Karpas-422 (cell line): ENCODE data around the gene PLEKHS1. TPM values are rescaled to one million over a fixed set of nuclear protein-coding genes. Genes with fewer than 3 reads are reported as not detected.
"Not testable (repeated sequence)": the region's sequence is repeated elsewhere in the genome, so short reads cannot be mapped to it uniquely, and the experiment has no call there.

ENCODE experiments used
- DNase-seq: peaks from one replicate; pipeline ENCODE4 v3.0.0-alpha.2; 2015
- H2AFZ ChIP-seq: fragments of 200-600 bp; sonication (generic); 2 replicates; pipeline ENCODE4 v1.6.1; 2014; ENCODE audit warnings: antibody characterized with exemption, low read length, mixed read lengths
- H3K27ac ChIP-seq: fragments of 200-600 bp; sonication (generic); 2 replicates; pipeline ENCODE4 v1.5.1; 2014; ENCODE audit warnings: mild to moderate bottlenecking, low read length, moderate library complexity
- H3K27me3 ChIP-seq: fragments of 200-600 bp; sonication (generic); 2 replicates; pipeline ENCODE4 v1.6.1; 2014; ENCODE audit warnings: low read length, mixed read lengths
- H3K36me3 ChIP-seq: fragments of 200-600 bp; sonication (generic); 2 replicates; pipeline ENCODE4 v1.6.1; 2014; ENCODE audit warnings: low read length, mixed read lengths; ENCODE audit not compliant: insufficient read depth
- H3K4me1 ChIP-seq: fragments of 200-600 bp; sonication (generic); 2 replicates; pipeline ENCODE4 v1.6.1; 2014; ENCODE audit warnings: mild to moderate bottlenecking, low read length, mixed read lengths
- H3K4me2 ChIP-seq: fragments of 200-600 bp; sonication (generic); 2 replicates; pipeline ENCODE4 v1.6.1; 2014; ENCODE audit warnings: low read length, low read depth, mild to moderate bottlenecking; ENCODE audit not compliant: poor library complexity, severe bottlenecking
- H3K4me3 ChIP-seq: fragments of 200-600 bp; sonication (generic); 2 replicates; pipeline ENCODE4 v1.5.1; 2014; ENCODE audit warnings: mild to moderate bottlenecking, antibody characterized with exemption, low read length, mixed read lengths
- H3K79me2 ChIP-seq: fragments of 200-600 bp; sonication (generic); 2 replicates; pipeline ENCODE4 v1.6.1; 2014; ENCODE audit warnings: mild to moderate bottlenecking, low read length, mixed read lengths
- H3K9ac ChIP-seq: fragments of 200-600 bp; sonication (generic); 2 replicates; pipeline ENCODE4 v1.6.0; 2014; ENCODE audit warnings: low read length
- H3K9me2 ChIP-seq: fragments of 200-600 bp; sonication (generic), shearing (Covaris generic); replicated peaks from 2 replicates; pipeline ENCODE4 v1.6.0; 2014; ENCODE audit warnings: mild to moderate bottlenecking, low read length, moderate library complexity; ENCODE audit not compliant: insufficient read depth
- H3K9me3 ChIP-seq: fragments of 300-700, 200-600 bp; sonication (generic); 2 replicates; pipeline ENCODE4 v1.6.1; 2014; ENCODE audit warnings: low read length, mixed read lengths
- H4K20me1 ChIP-seq: fragments of 200-600 bp; sonication (generic); 2 replicates; pipeline ENCODE4 v1.6.1; 2014; ENCODE audit warnings: mild to moderate bottlenecking, antibody characterized with exemption, low read length, low read depth; ENCODE audit not compliant: insufficient read depth
- total RNA-seq: library from RNA; depleted of rRNA; stranded (reverse); fragments of >200 nt; shearing (Covaris generic); gene quantifications from 2 replicates; pipeline ENCODE4 v1.2.3, GENCODE V29; 2014; ENCODE audit warnings: low replicate concordance

PLEKHS1 gene
- total RNA-seq, 1 experiment from 2014 or later: not detected

- Histone ChIP-seq H3K27ac (no peak overlapping the region), H4K20me1 (no peaks in the 10 kb centered on the region), H3K9ac (no peak overlapping the region), H3K36me3 (no peaks in the 10 kb centered on the region), H3K79me2 (no peaks in the 10 kb centered on the region), H3K4me1 (no peaks in the 10 kb centered on the region), H3K27me3 (no peaks in the 10 kb centered on the region), H3K9me3 (no peaks in the 10 kb centered on the region), H3K9me2 (no peaks in the 10 kb centered on the region), H3K4me2 (no peak overlapping the region), H3K4me3 (no peak overlapping the region), H2AFZ (no peak overlapping the region)
- DNase-seq: no peak
These were observed 31.7 kb downstream of the PLEKHS1 start for GRCh38 chr10:113782986-113783704.

GRCh38 chr10:113788604-113789083 is 37.2 kb downstream of the PLEKHS1 start:
- Histone ChIP-seq H3K27ac (no peak overlapping the region), H3K9me3 (no peaks in the 10 kb centered on the region), H3K4me2 (no peak overlapping the region), H2AFZ (no peak overlapping the region), H3K79me2 (no peaks in the 10 kb centered on the region), H3K4me1 (peaks cover 6% of the 10 kb centered on the region), H3K9me2 (no peaks in the 10 kb centered on the region), H3K9ac (no peak overlapping the region), H4K20me1 (no peaks in the 10 kb centered on the region), H3K4me3 (no peak overlapping the region), H3K27me3 (no peaks in the 10 kb centered on the region), H3K36me3 (no peaks in the 10 kb centered on the region)
- DNase-seq: no peak

GRCh38 chr10:113791691-113792090 is 40.2 kb downstream of the PLEKHS1 start:
- Histone ChIP-seq H4K20me1 (no peaks in the 10 kb centered on the region), H2AFZ (no peak overlapping the region), H3K9me3 (no peaks in the 10 kb centered on the region), H3K27ac (no peak overlapping the region), H3K4me1 (peaks cover 6% of the 10 kb centered on the region), H3K27me3 (no peaks in the 10 kb centered on the region), H3K4me3 (no peak overlapping the region), H3K79me2 (no peaks in the 10 kb centered on the region), H3K9ac (no peak overlapping the region), H3K36me3 (no peaks in the 10 kb centered on the region), H3K9me2 (no peaks in the 10 kb centered on the region), H3K4me2 (no peak overlapping the region)
- DNase-seq: no peak

- Histone ChIP-seq H3K27me3 (no peaks in the 10 kb centered on the region), H2AFZ (no peak overlapping the region), H3K4me1 (no peaks in the 10 kb centered on the region)
These were observed 50.1 kb downstream of the PLEKHS1 start for GRCh38 chr10:113801569-113801968.

GRCh38 chr10:113802997-113803396 is 51.5 kb downstream of the PLEKHS1 start:
- H3K9me2 ChIP-seq: no peaks in the 10 kb centered on the region
- no peaks in the 10 kb centered on the region for H4K20me1 ChIP-seq
- H3K9ac ChIP-seq: no peak overlapping the region
- H3K79me2 ChIP-seq: no peaks in the 10 kb centered on the region
- no peak overlapping the region for H3K27ac ChIP-seq
- no peak for DNase-seq
- no peak overlapping the region for H3K4me2 ChIP-seq
- H3K4me3 ChIP-seq: no peak overlapping the region
- H3K36me3 ChIP-seq: no peaks in the 10 kb centered on the region
- H3K4me1 ChIP-seq: no peaks in the 10 kb centered on the region
- no peaks in the 10 kb centered on the region for H3K27me3 ChIP-seq
- H3K9me3 ChIP-seq: no peaks in the 10 kb centered on the region
- H2AFZ ChIP-seq: no peak overlapping the region

More at GRCh38 chr10:113801569-113801968, 50.1 kb downstream of the PLEKHS1 start:
- no peak overlapping the region for H3K27ac ChIP-seq
- H3K36me3 ChIP-seq: no peaks in the 10 kb centered on the region
- no peaks in the 10 kb centered on the region for H3K9me3 ChIP-seq
- H3K79me2 ChIP-seq: no peaks in the 10 kb centered on the region
- H4K20me1 ChIP-seq: no peaks in the 10 kb centered on the region
- H3K9ac ChIP-seq: no peak overlapping the region
- no peak overlapping the region for H3K4me2 ChIP-seq
- no peak overlapping the region for H3K4me3 ChIP-seq
- DNase-seq: no peak
- no peaks in the 10 kb centered on the region for H3K9me2 ChIP-seq

- Histone ChIP-seq H4K20me1 (no peaks in the 10 kb centered on the region), H3K27ac (no peak overlapping the region), H3K4me3 (no peak overlapping the region), H3K79me2 (no peaks in the 10 kb centered on the region), H3K4me1 (no peaks in the 10 kb centered on the region), H3K27me3 (no peaks in the 10 kb centered on the region), H3K36me3 (no peaks in the 10 kb centered on the region), H3K9me2 (no peaks in the 10 kb centered on the region), H2AFZ (no peak overlapping the region), H3K9ac (no peak overlapping the region), H3K4me2 (no peak overlapping the region), H3K9me3 (no peaks in the 10 kb centered on the region)
- DNase-seq: no peak
These were observed 55.0 kb downstream of the PLEKHS1 start for GRCh38 chr10:113806503-113806902.

GRCh38 chr10:113808168-113808567 is 56.7 kb downstream of the PLEKHS1 start:
- no peak overlapping the region for H3K4me2 ChIP-seq
- no peaks in the 10 kb centered on the region for H3K9me3 ChIP-seq
- H4K20me1 ChIP-seq: no peaks in the 10 kb centered on the region
- no peaks in the 10 kb centered on the region for H3K36me3 ChIP-seq
- no peak overlapping the region for H3K4me3 ChIP-seq
- DNase-seq: no peak
- H2AFZ ChIP-seq: no peak overlapping the region
- H3K79me2 ChIP-seq: no peaks in the 10 kb centered on the region
- H3K9ac ChIP-seq: no peak overlapping the region
- no peaks in the 10 kb centered on the region for H3K27me3 ChIP-seq
- no peaks in the 10 kb centered on the region for H3K9me2 ChIP-seq
- H3K27ac ChIP-seq: no peak overlapping the region
- H3K4me1 ChIP-seq: no peaks in the 10 kb centered on the region

GRCh38 chr10:113814700-113815099 is 63.2 kb downstream of the PLEKHS1 start:
- DNase-seq, H3K9me3 ChIP-seq, H3K4me3 ChIP-seq, H4K20me1 ChIP-seq, H3K9ac ChIP-seq, H3K27ac ChIP-seq, H2AFZ ChIP-seq, H3K4me2 ChIP-seq, H3K9me2 ChIP-seq, H3K27me3 ChIP-seq, H3K36me3 ChIP-seq, H3K79me2 ChIP-seq, H3K4me1 ChIP-seq: not testable (repeated sequence)
